ENCODE results near the gene ALPL. TPM values are rescaled to one million over a fixed set of nuclear protein-coding genes. Genes with fewer than 3 reads are reported as not detected.

The ALPL gene
- total RNA-seq, 4 donors from 2014 or later: 2.8 to 6.4 (median 4.4) TPM

DNA sequence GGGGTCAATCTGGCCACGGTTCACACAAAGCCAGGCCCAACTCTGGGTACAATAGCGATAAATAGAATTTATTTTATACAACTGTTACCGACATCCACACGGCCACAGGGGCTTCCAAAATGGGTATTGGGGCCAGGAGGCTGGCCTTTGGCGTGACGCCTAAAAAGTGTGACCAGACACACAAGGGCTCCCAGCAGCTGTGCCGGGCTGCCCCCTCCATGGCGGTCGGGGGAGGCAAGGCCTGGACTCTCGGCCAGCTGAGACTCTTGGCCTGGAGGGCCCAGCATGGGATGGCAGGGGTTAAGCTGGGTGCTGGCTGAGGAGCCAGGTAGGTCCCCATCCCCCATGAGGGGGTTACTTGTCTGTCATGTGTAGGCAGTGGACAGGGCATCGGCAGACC is 87.0 kb downstream of the ALPL start:
- Histone ChIP-seq H3K36me3 (no peaks in the 10 kb centered on the region), H3K4me1 (no peaks in the 10 kb centered on the region), H3K9me3 (no peaks in the 10 kb centered on the region), H3K27ac (no peak overlapping the region), H3K27me3 (no peaks in the 10 kb centered on the region), H3K4me3 (no peak overlapping the region)
- DNase-seq: no peak
- intact Hi-C loops (cut with DNase I; ENCODE audit: low total_unique reads): no loop called here
- TF ChIP-seq POLR2A (IDR thresholded peaks at IDR 0.05): no peak
- TF ChIP-seq, protein P1, sequence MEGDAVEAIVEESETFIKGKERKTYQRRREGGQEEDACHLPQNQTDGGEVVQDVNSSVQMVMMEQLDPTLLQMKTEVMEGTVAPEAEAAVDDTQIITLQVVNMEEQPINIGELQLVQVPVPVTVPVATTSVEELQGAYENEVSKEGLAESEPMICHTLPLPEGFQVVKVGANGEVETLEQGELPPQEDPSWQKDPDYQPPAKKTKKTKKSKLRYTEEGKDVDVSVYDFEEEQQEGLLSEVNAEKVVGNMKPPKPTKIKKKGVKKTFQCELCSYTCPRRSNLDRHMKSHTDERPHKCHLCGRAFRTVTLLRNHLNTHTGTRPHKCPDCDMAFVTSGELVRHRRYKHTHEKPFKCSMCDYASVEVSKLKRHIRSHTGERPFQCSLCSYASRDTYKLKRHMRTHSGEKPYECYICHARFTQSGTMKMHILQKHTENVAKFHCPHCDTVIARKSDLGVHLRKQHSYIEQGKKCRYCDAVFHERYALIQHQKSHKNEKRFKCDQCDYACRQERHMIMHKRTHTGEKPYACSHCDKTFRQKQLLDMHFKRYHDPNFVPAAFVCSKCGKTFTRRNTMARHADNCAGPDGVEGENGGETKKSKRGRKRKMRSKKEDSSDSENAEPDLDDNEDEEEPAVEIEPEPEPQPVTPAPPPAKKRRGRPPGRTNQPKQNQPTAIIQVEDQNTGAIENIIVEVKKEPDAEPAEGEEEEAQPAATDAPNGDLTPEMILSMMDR (IDR thresholded peaks at IDR 0.05): no peak

DNA sequence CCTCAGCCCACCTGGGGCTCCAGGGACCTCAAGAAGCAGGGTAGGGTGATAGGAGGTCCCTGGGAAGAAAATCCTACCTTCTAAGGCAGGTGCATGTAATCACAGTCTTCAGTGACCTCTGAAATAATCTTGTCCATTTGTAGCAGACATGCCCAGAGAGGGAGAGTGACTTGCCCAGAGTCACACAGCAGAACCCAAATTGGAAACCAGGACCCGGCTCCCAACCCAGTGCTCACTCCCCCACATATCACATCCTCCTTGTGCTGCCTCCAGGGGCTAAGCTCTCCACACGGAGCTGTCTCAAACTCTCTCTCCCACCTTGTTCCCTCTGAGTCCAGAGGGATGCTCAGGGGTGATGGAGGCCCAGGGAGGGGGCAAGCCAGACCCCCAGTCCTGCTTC is 87.4 kb downstream of the ALPL start:
- H3K36me3 ChIP-seq: no peaks in the 10 kb centered on the region
- intact Hi-C loops (cut with DNase I; ENCODE audit: low total_unique reads): no loop called here
- DNase-seq: no peak
- H3K27me3 ChIP-seq: no peaks in the 10 kb centered on the region
- H3K4me3 ChIP-seq: no peak overlapping the region
- H3K4me1 ChIP-seq: no peaks in the 10 kb centered on the region
- H3K27ac ChIP-seq: no peak overlapping the region
- no peaks in the 10 kb centered on the region for H3K9me3 ChIP-seq
- no peak for TF ChIP-seq POLR2A (IDR thresholded peaks at IDR 0.05)
- TF ChIP-seq, protein P1 (IDR thresholded peaks at IDR 0.05): no peak

DNA sequence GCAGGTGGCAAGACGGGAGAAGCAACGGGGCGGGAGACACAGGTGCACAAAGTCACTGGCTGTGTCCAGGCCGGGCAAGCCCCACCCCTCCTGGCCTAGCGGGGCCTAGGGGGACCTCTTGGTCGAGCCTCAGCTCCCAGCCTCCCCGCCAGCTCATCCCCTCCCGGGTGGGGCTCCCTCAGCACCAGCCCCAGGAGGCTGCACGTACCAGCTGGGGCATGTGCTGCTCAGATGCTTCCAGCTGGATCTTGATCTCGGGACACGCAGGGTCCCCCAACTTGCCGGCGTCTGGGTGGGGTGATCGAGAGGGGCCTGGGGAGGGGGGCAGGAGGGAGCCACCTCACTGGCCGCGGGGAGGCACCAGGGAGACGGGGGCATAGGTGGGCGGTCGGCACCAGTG is 88.5 kb downstream of the ALPL start:
- intact Hi-C loops (cut with DNase I; ENCODE audit: low total_unique reads): no loop called here
- no peak overlapping the region for H3K4me3 ChIP-seq
- H3K4me1 ChIP-seq: no peaks in the 10 kb centered on the region
- no peak for DNase-seq
- H3K9me3 ChIP-seq: no peaks in the 10 kb centered on the region
- H3K27me3 ChIP-seq: no peaks in the 10 kb centered on the region
- H3K27ac ChIP-seq: no peak overlapping the region
- TF ChIP-seq POLR2A (IDR thresholded peaks at IDR 0.05): no peak
- TF ChIP-seq, protein P1 (IDR thresholded peaks at IDR 0.05): no peak
- H3K36me3 ChIP-seq: no peaks in the 10 kb centered on the region

DNA sequence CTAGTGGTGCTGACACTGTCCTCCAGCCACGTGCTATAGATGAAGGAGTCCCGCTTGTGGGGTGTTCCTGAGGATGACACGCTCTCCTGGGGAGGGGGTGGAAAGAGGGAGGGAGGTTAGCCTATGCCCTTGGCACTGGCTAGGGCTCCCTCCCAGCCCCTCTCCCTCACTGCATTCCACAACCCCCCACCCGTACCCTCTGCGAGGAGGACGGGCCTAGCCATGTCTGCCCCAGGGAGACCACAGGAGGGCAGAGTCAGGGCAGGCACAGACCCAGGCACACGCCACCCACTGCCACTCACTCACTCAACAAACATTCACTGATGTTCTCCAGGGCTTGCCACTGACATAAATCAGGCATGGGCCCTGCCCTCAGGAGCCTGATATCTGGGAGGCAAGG is 89.2 kb downstream of the ALPL start:
- Histone ChIP-seq H3K9me3 (no peaks in the 10 kb centered on the region), H3K27ac (no peak overlapping the region), H3K4me1 (no peaks in the 10 kb centered on the region), H3K36me3 (no peaks in the 10 kb centered on the region), H3K4me3 (no peak overlapping the region), H3K27me3 (no peaks in the 10 kb centered on the region)
- DNase-seq: no peak
- intact Hi-C loops (cut with DNase I; ENCODE audit: low total_unique reads): no loop called here
- TF ChIP-seq POLR2A (IDR thresholded peaks at IDR 0.05): no peak

DNA sequence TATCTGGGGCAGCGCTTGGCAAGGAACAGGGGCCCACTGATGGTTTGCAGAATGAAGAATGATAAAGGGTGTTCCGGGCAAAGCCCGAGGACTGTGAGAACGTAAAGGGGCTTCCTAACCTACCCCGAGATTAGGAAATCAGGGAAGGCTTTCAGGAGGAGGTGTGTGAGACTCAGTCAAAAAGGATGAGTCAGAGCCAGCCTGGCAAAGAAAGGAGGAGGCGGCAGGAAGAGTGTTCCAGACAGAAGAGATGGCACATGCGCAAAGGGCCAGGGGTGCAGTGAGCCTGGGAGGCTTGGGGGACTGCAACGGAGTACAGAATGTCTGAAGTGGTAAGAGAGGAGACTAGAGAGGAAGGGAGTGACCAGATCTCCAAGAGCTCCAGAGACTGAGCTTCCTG is 89.7 kb downstream of the ALPL start:
- no peak for TF ChIP-seq POLR2A (IDR thresholded peaks at IDR 0.05)
- TF ChIP-seq, protein P1 (IDR thresholded peaks at IDR 0.05): no peak
- Histone ChIP-seq H3K4me3 (no peak overlapping the region), H3K27ac (no peak overlapping the region), H3K9me3 (no peaks in the 10 kb centered on the region), H3K27me3 (no peaks in the 10 kb centered on the region), H3K4me1 (no peaks in the 10 kb centered on the region), H3K36me3 (no peaks in the 10 kb centered on the region)
- intact Hi-C loops (cut with DNase I; ENCODE audit: low total_unique reads): no loop called here
- no peak for DNase-seq

DNA sequence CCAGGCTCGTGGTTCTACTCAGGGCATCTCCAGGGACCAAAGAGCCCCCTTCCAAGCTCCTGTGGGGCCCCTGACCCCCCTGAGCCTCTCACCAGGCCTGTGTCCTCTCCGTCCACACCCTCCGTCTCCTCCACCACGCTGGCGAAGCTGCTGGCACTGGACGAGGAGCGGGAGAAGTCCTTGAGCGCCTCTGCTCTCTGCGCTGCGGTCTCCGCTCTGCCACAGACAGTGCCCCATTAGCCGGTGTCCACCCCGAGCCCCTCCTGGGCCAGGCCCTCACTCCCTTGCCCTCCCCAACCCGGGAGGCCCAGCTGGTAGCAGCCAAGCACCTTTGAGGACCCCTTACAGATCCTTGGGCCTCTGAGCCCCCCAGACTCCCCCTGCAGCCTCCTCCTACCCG is 90.2 kb downstream of the ALPL start:
- TF ChIP-seq, protein P1 (IDR thresholded peaks at IDR 0.05): no peak
- no peak for TF ChIP-seq POLR2A (IDR thresholded peaks at IDR 0.05)
- DNase-seq: no peak
- Histone ChIP-seq H3K27ac (no peak overlapping the region), H3K4me1 (no peaks in the 10 kb centered on the region), H3K36me3 (no peaks in the 10 kb centered on the region), H3K9me3 (no peaks in the 10 kb centered on the region), H3K4me3 (no peak overlapping the region), H3K27me3 (no peaks in the 10 kb centered on the region)
- intact Hi-C loops (cut with DNase I; ENCODE audit: low total_unique reads): no loop called here

All from uterus (tissue), 4 donors.